Measurements from ENCODE around the gene DENND2A. TPM values are rescaled to one million over a fixed set of nuclear protein-coding genes. Genes with fewer than 3 reads are reported as not detected.
A peak's percentile ranks its signal among the peaks of the same experiment; 100 is the strongest.

Gene DENND2A
- total RNA-seq, 1 experiment from 2014 or later: 11.9 TPM

DNA sequence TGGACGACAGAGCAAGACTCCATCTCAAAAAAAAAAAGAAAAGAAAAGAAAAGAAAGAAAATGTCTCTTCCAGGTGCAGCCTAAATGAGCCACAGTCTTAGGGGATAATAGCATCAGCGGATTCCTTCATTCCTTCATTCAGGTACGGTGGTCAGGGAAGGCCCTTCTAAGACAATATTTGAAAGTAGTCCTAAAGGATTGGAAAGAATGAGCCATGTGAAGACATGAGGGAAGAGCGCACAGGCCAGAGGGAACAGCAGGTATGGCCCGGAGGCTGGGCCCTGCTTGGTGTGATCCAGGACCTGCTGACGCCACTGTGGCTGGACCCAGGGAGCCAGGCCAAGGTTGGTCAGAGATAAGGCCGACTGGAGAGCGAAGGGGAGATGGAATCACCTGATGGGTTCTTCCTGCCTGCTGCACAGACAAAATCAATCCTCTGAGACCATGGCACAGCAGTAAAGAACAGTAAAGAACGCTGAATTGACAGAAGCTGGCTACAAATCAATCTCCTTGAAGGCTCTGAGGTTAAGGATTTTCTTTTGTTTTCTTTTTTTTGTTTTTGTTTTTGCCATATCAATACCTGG, 145.0 kb downstream of the DENND2A start:
- no peak overlapping the region for H3K4me3 ChIP-seq (ENCODE audit: insufficient read depth, low read depth, low read length)
- DNase-seq: no peak
- H3K36me3 ChIP-seq (replicated peaks; ENCODE audit: control insufficient read depth, insufficient read depth, low read length): no peaks in the 10 kb centered on the region
- H3K27me3 ChIP-seq (ENCODE audit: control insufficient read depth, insufficient read depth, low read length): no peaks in the 10 kb centered on the region

DNA sequence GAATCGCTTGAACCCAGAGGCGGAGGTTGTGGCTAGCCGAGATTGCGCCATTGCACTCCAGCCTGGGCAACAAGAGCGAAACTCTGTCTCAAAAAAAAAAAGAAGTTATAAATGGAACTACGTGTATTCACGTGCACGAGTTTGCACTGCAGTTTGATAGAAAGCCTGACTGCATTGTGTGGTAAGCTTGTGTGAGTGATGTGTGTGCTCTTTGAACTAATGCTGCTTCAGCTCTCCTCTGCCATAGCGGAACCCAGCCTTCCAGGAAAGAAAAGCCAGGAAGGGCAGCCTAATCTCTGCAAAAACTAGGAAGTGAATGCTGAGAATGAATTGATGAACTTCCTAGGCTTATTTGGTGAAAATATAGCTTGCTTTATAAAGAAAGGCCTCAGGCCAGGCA, 145.7 kb downstream of the DENND2A start:
- DNase-seq: no peak
- no peaks in the 10 kb centered on the region for H3K27me3 ChIP-seq (ENCODE audit: control insufficient read depth, insufficient read depth, low read length)
- no peaks in the 10 kb centered on the region for H3K36me3 ChIP-seq (replicated peaks; ENCODE audit: control insufficient read depth, insufficient read depth, low read length)
- H3K4me3 ChIP-seq (ENCODE audit: insufficient read depth, low read depth, low read length): no peak overlapping the region

DNA sequence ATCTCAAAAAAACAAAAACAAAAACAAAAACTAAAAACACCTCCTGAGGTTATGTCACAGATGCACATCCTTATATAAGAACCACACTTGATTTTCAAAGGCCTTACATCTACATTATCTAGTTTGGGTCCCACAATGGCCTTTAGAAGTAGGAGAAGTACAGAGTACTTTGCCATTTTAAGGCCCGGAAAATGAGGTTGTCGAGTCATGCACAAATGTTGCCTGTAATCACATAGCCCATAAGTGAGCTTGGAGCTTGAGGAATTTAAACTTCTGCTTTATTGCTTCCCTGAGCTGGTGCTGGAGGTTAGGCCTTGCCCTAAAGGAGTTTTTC, 151.6 kb downstream of the DENND2A start:
- H3K27me3 ChIP-seq (ENCODE audit: control insufficient read depth, insufficient read depth, low read length): no peaks in the 10 kb centered on the region
- no peak overlapping the region for H3K4me3 ChIP-seq (ENCODE audit: insufficient read depth, low read depth, low read length)
- no peaks in the 10 kb centered on the region for H3K36me3 ChIP-seq (replicated peaks; ENCODE audit: control insufficient read depth, insufficient read depth, low read length)
- no peak for DNase-seq

- Histone ChIP-seq H3K36me3 (replicated peaks; ENCODE audit: control insufficient read depth, insufficient read depth, low read length) (no peaks in the 10 kb centered on the region), H3K4me3 (ENCODE audit: insufficient read depth, low read depth, low read length) (no peak overlapping the region), H3K27me3 (ENCODE audit: control insufficient read depth, insufficient read depth, low read length) (no peaks in the 10 kb centered on the region)
- DNase-seq: no peak
These were observed 154.9 kb downstream of the DENND2A start for GRCh38 chr7:140485500-140486265.

DNA sequence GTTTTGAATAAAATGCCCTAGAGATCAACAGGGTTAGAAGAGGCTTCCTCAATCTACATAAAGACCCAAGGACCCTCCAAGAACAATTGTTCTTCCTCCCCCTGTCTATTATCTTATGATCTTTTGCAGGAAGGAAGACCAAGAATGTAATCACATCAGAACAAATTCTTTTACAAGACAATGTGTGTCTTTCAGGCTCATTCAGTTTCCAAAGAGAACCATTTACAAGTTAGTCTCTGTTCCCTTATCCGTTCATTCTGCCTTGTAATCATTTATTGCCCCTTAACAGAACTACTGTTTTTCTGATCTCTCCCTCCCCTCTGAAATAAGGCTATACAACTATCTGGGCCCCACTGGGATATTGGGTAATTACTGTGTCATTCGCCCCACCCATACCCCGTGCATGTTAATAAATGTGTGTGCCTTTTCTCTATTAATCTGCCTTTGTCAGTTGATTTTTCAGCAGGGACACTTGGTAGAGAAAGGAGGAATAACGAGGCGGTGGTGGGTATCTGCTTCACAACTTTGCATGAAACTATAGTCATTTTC, 155.6 kb downstream of the DENND2A start:
- DNase-seq: no peak
- Histone ChIP-seq H3K27me3 (ENCODE audit: control insufficient read depth, insufficient read depth, low read length) (no peaks in the 10 kb centered on the region), H3K4me3 (ENCODE audit: insufficient read depth, low read depth, low read length) (no peak overlapping the region), H3K36me3 (replicated peaks; ENCODE audit: control insufficient read depth, insufficient read depth, low read length) (no peaks in the 10 kb centered on the region)

GRCh38 chr7:140484479-140484878, 156.1 kb downstream of the DENND2A start:
- H3K36me3 ChIP-seq (replicated peaks; ENCODE audit: control insufficient read depth, insufficient read depth, low read length): no peaks in the 10 kb centered on the region
- no peaks in the 10 kb centered on the region for H3K27me3 ChIP-seq (ENCODE audit: control insufficient read depth, insufficient read depth, low read length)
- no peak overlapping the region for H3K4me3 ChIP-seq (ENCODE audit: insufficient read depth, low read depth, low read length)
- no peak for DNase-seq

GRCh38 chr7:140479739-140480084, 160.9 kb downstream of the DENND2A start:
- no peak for DNase-seq
- H3K27me3 ChIP-seq (ENCODE audit: control insufficient read depth, insufficient read depth, low read length): no peaks in the 10 kb centered on the region
- H3K4me3 ChIP-seq (ENCODE audit: insufficient read depth, low read depth, low read length): peak overlapping the region; percentile 99
- H3K36me3 ChIP-seq (replicated peaks; ENCODE audit: control insufficient read depth, insufficient read depth, low read length): no peaks in the 10 kb centered on the region

DNA sequence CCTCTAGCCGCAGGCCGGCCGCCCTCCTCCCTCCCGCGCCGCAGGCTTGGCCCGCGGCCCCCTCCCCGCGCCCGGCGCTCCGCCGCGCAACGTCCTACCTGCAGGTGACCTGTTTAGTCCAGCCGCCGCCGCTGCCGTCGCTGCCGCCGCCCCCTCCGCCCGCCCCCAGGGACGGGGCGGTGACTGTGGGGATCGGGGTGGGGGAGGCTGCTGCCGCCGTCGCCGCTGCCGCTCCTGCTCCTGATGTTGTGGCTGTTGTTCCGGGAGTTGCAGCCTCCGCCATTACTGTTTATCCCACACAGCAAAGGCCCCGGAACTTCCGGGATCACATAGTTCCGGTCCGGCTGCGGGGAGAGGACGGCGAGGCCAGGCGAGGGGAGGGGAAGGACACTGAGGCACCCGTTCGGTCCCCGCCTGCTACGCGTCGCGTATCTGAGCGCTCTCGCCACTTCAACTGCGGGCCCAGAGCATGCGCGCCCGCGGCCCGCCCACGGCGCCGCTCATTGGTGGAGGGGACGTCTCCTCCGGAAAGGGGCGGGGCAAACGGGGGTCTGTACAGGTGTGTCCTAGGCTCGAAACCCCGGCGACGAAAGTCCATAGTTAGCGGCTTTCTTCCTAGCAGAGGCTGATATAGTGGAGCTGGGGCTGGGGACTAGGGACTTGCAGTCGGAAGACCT, 161.4 kb downstream of the DENND2A start, which contains the start of gene MKRN1:
MKRN1 (minus strand) TSS at position 444 of the 677 bp plus-strand sequence; CDS start at position 283, 161 bp downstream.
- Histone ChIP-seq H3K4me3 (ENCODE audit: insufficient read depth, low read depth, low read length) (peak within 1 kb of the TSS; percentile 99), H3K36me3 (replicated peaks; ENCODE audit: control insufficient read depth, insufficient read depth, low read length) (no peaks in the 10 kb centered on the region), H3K27me3 (ENCODE audit: control insufficient read depth, insufficient read depth, low read length) (no peaks in the 10 kb centered on the region)
- DNase-seq: peak; percentile 98

DNA sequence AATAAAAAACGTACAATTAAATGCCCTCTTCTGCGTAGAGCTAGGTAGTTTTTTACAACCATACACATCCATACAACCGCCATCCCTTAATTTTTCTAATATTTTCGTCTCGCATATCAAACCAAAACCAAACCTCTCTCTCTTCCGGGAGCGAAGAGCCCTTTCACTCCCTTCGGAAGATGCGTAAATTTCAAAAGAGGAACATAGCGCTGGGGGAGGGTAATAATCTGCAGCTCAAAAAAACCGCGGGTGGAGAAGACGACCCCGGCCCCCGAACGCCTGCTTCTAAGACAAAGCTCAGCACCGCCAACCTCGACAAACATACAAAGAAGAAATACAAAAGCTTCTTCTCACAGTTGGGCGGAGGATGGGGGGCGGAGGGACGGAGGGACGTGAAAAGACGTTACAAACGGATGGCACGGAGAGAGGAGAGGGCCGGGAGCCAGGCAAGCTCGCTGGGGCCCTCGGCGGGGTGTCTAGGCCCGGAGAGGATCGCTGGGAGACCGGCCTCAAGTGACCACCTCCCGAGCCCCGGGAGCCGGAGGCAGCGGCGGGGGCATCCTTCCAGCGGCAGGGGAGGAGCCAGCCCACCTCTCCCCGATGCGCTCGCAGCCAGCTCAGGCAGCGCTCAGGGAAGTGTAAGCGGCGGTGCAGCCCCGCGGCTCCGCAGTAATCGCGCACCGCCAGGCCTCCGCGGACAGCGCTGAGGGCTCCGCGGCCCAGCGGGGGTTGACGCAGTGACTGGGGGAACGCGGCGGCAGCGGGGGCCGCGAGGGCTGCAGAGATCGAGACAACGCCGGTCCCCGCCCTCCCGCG, 162.2 kb downstream of the DENND2A start:
- no peaks in the 10 kb centered on the region for H3K36me3 ChIP-seq (replicated peaks; ENCODE audit: control insufficient read depth, insufficient read depth, low read length)
- peak; percentile 90 for DNase-seq
- no peaks in the 10 kb centered on the region for H3K27me3 ChIP-seq (ENCODE audit: control insufficient read depth, insufficient read depth, low read length)
- H3K4me3 ChIP-seq (ENCODE audit: insufficient read depth, low read depth, low read length): peak overlapping the region; percentile 99

- no peak for DNase-seq
- Histone ChIP-seq H3K27me3 (ENCODE audit: control insufficient read depth, insufficient read depth, low read length) (no peaks in the 10 kb centered on the region), H3K36me3 (replicated peaks; ENCODE audit: control insufficient read depth, insufficient read depth, low read length) (no peaks in the 10 kb centered on the region), H3K4me3 (ENCODE audit: insufficient read depth, low read depth, low read length) (peak overlapping the region; percentile 8; the same call in 1 of the 2 replicates)
These were observed 163.8 kb downstream of the DENND2A start for GRCh38 chr7:140476698-140477261.

DNA sequence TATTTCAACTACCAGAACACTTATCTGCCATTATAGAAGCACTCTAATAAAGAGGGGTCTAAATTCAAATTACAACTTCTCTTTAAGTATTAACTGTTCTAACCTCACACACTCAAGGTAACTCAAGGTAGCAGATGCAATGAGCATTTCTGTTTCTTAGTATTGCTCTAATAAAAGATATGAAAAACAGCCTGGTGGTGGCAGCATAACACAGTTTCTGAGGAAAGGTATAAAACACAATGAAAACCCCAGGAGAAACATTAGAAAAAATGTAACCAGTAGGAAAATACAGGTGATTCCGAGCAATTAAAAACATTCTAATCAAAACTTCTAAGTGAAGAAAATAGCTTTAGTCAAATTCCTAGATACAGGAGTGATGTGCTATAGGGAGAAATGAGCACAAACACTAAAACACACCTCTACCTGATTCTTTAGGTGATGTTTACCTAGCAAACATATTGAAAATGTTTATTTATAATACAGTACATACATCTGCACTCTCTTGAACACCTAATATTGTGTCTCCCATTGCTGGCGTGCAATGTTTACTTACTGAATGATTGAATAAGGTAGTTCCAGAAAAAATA, 164.8 kb downstream of the DENND2A start:
- peak; percentile 58 for DNase-seq
- no peaks in the 10 kb centered on the region for H3K27me3 ChIP-seq (ENCODE audit: control insufficient read depth, insufficient read depth, low read length)
- H3K36me3 ChIP-seq (replicated peaks; ENCODE audit: control insufficient read depth, insufficient read depth, low read length): peaks cover 8% of the 10 kb centered on the region
- H3K4me3 ChIP-seq (ENCODE audit: insufficient read depth, low read depth, low read length): no peak overlapping the region

All from H7 (cell line).